ENCODE measurements around the gene CFAP43. TPM values are rescaled to one million over a fixed set of nuclear protein-coding genes. Genes with fewer than 3 reads are reported as not detected.

Gene CFAP43
- total and polyA plus RNA-seq, 9 of the 15 experiments (the other 6 are each of a cell fraction or from before 2014, with no cell fraction given): 0.07 to 0.86 (median 0.11) TPM; not detected in 1

DNA sequence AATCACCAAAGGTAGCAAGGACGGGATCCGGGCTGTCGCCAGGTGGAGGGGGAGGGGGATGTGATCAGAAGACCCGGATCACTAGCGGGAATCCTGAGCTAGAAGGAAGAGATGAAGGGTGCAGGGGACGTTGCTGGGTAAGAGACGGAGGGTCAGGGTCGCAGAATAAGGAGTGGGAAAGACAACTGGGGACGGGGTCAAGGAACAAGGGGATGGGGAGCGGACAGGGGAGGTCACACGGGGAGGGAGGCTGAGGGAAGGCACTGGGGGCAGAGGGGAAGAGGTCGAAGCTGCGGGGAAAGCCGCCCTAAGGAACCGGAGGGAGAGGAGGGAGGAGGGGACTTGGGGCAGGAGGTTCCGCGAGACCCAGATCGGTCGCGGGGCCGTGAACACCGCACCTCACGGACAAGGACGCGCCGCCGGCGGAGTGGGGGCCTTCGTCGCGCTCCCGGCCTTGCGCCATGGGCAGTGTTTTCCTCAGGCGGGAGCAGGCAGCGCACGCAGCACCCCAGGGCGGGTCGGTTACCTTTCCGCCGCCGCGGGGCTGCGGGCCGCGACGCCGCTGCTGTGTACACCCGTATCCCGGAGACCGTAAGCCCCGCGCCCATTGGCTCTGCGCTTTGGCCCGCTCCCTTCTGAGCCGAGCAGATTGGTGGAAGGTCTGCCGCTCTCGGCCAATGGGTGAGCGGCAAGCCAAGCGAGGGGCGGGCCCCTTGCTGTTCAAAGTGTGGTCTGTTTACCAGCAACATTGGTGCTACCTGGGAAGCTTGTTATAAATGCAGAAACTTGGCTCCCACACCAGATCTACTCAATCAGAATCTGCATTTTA lies at the start of gene CFAP43 (continued):
- TF ChIP-seq CHD7 (IDR thresholded peaks at IDR 0.05; ENCODE audit: low read depth, low read length) (no peak), MTF1 (CRISPR knock-in tag; IDR thresholded peaks at IDR 0.05; ENCODE audit: borderline replicate concordance) (no peak), E2F3 (CRISPR knock-in tag; IDR thresholded peaks at IDR 0.05) (no peak), BCOR (IDR thresholded peaks at IDR 0.05) (no peak), DDX20 (tag; IDR thresholded peaks at IDR 0.05; ENCODE audit: low read depth) (no peak), PHTF2 (CRISPR knock-in tag; IDR thresholded peaks at IDR 0.05) (no peak), KHSRP (IDR thresholded peaks at IDR 0.05) (no peak), ZBTB26 (CRISPR knock-in tag; IDR thresholded peaks at IDR 0.05) (no peak), ZNF384 (IDR thresholded peaks at IDR 0.05; ENCODE audit: low read depth, low read length) (no peak), ZNF589 (CRISPR knock-in tag; IDR thresholded peaks at IDR 0.05; ENCODE audit: low read depth) (no peak), ZZZ3 (IDR thresholded peaks at IDR 0.05) (no peak), ZNF324 (CRISPR knock-in tag; IDR thresholded peaks at IDR 0.05) (no peak), BRCA1 (IDR thresholded peaks at IDR 0.05) (no peak), BRCA1 (CRISPR knock-in tag; IDR thresholded peaks at IDR 0.05) (no peak), NR2C2 (CRISPR knock-in tag; IDR thresholded peaks at IDR 0.05) (no peak), NR2C2 (tag; IDR thresholded peaks at IDR 0.05) (peak; percentile 49; the same call in 1 of the 2 replicates), ZNF696 (CRISPR knock-in tag; conservative IDR thresholded peaks at IDR 0.05) (no peak), NCOA2 (IDR thresholded peaks at IDR 0.05; ENCODE audit: partially characterized antibody in 2 of 2) (no peak)
